Measurements from ENCODE around the gene FBXW12.

GRCh38 chr3:48405343-48405881 is 33.4 kb downstream of the FBXW12 start:
- no peak for TF ChIP-seq CTCF (IDR thresholded peaks at IDR 0.05)
- no peak for TF ChIP-seq POLR2A (IDR thresholded peaks at IDR 0.05)
